K562 (cell line): ENCODE data around the gene POPDC2. TPM values are rescaled to one million over a fixed set of nuclear protein-coding genes. Genes with fewer than 3 reads are reported as not detected.

Experiments used
- ATAC-seq: fragments of 200-7000 bp; cut with Tn5 transposase; 3 replicates; pipeline ENCODE4 v1.9.1; 2020; ENCODE audit warnings: moderate library complexity
- BruUV-seq: library from RNA; stranded (reverse); fragments of 400-500 nt; replicated peaks from 2 replicates; lab custom pipeline; 2021; lab: Mats Ljungman, UMichigan
- CTCF ChIA-PET: fragments of 300-600 bp; formaldehyde crosslinking; extraction: SDS; loops from one replicate; lab custom pipeline; 2021; ENCODE audit warnings: low intra/inter-chr PET ratio; lab: Yijun Ruan, JAX
- POLR2A ChIA-PET: fragments of 300-600, 350-650 bp; sonication (Branson Sonifier 250); formaldehyde crosslinking; extraction: SDS; loops from one replicate; lab custom pipeline; 2021; ENCODE audit warnings: antibody characterized with exemption, inconsistent platforms; lab: Yijun Ruan, JAX
- DNase-seq, 4 experiments: peaks; one replicate each; pipeline versions ENCODE4 v3.0.0 to v3.0.0-alpha.2; 2011 to 2018; ENCODE audit warnings: low spot score in 3 of 4, mixed read lengths in 3 of 4; ENCODE audit errors: extremely low read depth in 1 of 4
- FAIRE-seq: peaks from 2 replicates; lab custom pipeline; 2011; peaks lifted over from hg19 to GRCh38; lab: Jason Lieb, UNC
- H2AFZ ChIP-seq: 2 replicates; pipeline ENCODE4 v1.6.0; 2011; ENCODE audit warnings: low read depth, low read length, control low read depth, inconsistent platforms
- H3K27ac ChIP-seq: fragments of 200-600 bp; 3 replicates; pipeline ENCODE4 v1.8.0; 2011; ENCODE audit warnings: low read depth, mild to moderate bottlenecking, control low read depth, inconsistent platforms, low read length, moderate library complexity, mixed read lengths; ENCODE audit errors: extremely low read depth
- H3K27me3 ChIP-seq, 2 experiments: fragments of 300-600 bp in 1 of 2; 2 replicates in 1 of 2; 3 replicates in 1 of 2; pipeline versions ENCODE4 v1.6.0 to v1.8.0; 2011; ENCODE audit warnings: inconsistent platforms in 2 of 2, low read length in 2 of 2, mild to moderate bottlenecking in 1 of 2, mixed read lengths in 1 of 2, moderate library complexity in 1 of 2; ENCODE audit not compliant: control insufficient read depth in 2 of 2, insufficient read depth in 2 of 2
- H3K36me3 ChIP-seq: fragments of 300-600 bp; 3 replicates; pipeline ENCODE4 v1.8.0; 2011; ENCODE audit warnings: mild to moderate bottlenecking, low read length, inconsistent platforms; ENCODE audit not compliant: control insufficient read depth, insufficient read depth
- H3K4me1 ChIP-seq, 2 experiments: fragments of 200-600 bp in 1 of 2; replicated peaks in 1 of 2; 2 replicates in 1 of 2; 3 replicates in 1 of 2; pipeline versions ENCODE4 v1.5.1 to v1.8.0; 2011; ENCODE audit warnings: inconsistent platforms in 2 of 2, low read length in 2 of 2, mild to moderate bottlenecking in 1 of 2, mixed read lengths in 1 of 2, moderate library complexity in 1 of 2; ENCODE audit not compliant: control insufficient read depth in 2 of 2, insufficient read depth in 2 of 2
- H3K4me2 ChIP-seq: 2 replicates; pipeline ENCODE4 v1.6.1; 2011; ENCODE audit warnings: low read length, control low read depth, inconsistent platforms, mixed read lengths; ENCODE audit not compliant: insufficient read depth
- H3K4me3 ChIP-seq: fragments of 200-600 bp; sonication (generic), shearing (Covaris generic); 2 replicates; pipeline ENCODE4 v1.5.1; 2016; ENCODE audit warnings: control low read depth, inconsistent platforms
- H3K79me2 ChIP-seq: fragments of 200-600 bp; 3 replicates; pipeline ENCODE4 v1.8.0; 2011; ENCODE audit warnings: low read length, inconsistent platforms; ENCODE audit not compliant: control insufficient read depth, insufficient read depth
- H3K9ac ChIP-seq, 2 experiments: 2 replicates each; pipeline versions ENCODE4 v1.6.0 to v1.6.1; 2011; ENCODE audit warnings: low read depth in 2 of 2, low read length in 2 of 2, control low read depth in 1 of 2, inconsistent platforms in 1 of 2, mild to moderate bottlenecking in 1 of 2, mixed read lengths in 1 of 2; ENCODE audit not compliant: insufficient read depth in 1 of 2
- H3K9me1 ChIP-seq: one replicate; pipeline ENCODE4 v1.6.0; 2011; ENCODE audit warnings: inconsistent platforms, mild to moderate bottlenecking, low read length, moderate library complexity; ENCODE audit not compliant: control insufficient read depth, insufficient read depth
- H3K9me3 ChIP-seq: replicated peaks from 2 replicates; pipeline ENCODE4 v1.5.1; 2011; ENCODE audit warnings: low read depth, low read length, inconsistent platforms; ENCODE audit not compliant: control insufficient read depth, insufficient read depth
- H4K20me1 ChIP-seq: replicated peaks from 2 replicates; pipeline ENCODE4 v1.6.1; 2011; ENCODE audit warnings: low read length, inconsistent platforms, mixed read lengths; ENCODE audit not compliant: control insufficient read depth, insufficient read depth
- IRF1 ChIP-seq: sonication (generic); formaldehyde crosslinking; IDR thresholded peaks from 2 replicates; pipeline ENCODE4 v1.8.0; 2022; ENCODE audit warnings: missing genetic modification reagents, mild to moderate bottlenecking, borderline replicate concordance
- POLR2AphosphoS5 ChIP-seq: IDR thresholded peaks from 2 replicates; pipeline ENCODE4 v1.6.1; 2011; ENCODE audit warnings: mild to moderate bottlenecking, low read depth, low read length, moderate library complexity; ENCODE audit not compliant: control insufficient read depth, insufficient read depth
- PTBP1 ChIP-seq: fragments of 200-400 bp; formaldehyde crosslinking; IDR thresholded peaks from 2 replicates; pipeline ENCODE4 v1.6.1; 2017; ENCODE audit warnings: low read depth, low read length
- RB1 ChIP-seq: fragments of 450-650 bp; IDR thresholded peaks from 2 replicates; pipeline ENCODE4 v1.6.1; 2017; ENCODE audit warnings: low read depth, mild to moderate bottlenecking
- SETDB1 ChIP-seq: IDR thresholded peaks from one replicate; pipeline ENCODE4 v1.6.1; 2012; ENCODE audit warnings: low read length, control low read depth, inconsistent platforms
- SFPQ ChIP-seq: fragments of 200-400 bp; formaldehyde crosslinking; IDR thresholded peaks from 2 replicates; pipeline ENCODE4 v1.6.1; 2017; ENCODE audit warnings: mild to moderate bottlenecking, low read depth, low read length, moderate library complexity
- SMARCA5 ChIP-seq: fragments of 450-650 bp; IDR thresholded peaks from 2 replicates; pipeline ENCODE4 v1.6.1; 2016
- SREBF1 ChIP-seq: fragments of 150-350 bp; IDR thresholded peaks from 2 replicates; pipeline ENCODE4 v1.6.1; 2014; ENCODE audit warnings: antibody characterized with exemption, low read depth, low read length, borderline replicate concordance
- ZBTB17 ChIP-seq: fragments of 450-650 bp; formaldehyde crosslinking; IDR thresholded peaks from 2 replicates; pipeline ENCODE4 v1.4.0; 2020; ENCODE audit warnings: mild to moderate bottlenecking
- ZNF76 ChIP-seq: fragments of 250-450 bp; sonication (Bioruptor Pico); IDR thresholded peaks from 2 replicates; pipeline ENCODE4 v1.4.0; 2020; ENCODE audit warnings: mild to moderate bottlenecking, moderate library complexity, borderline replicate concordance
- WGBS: fragments of 100-300 bp; shearing (Covaris generic); methylation state at CpG from one replicate; pipeline ENCODE4 v1.1.6; 2016; ENCODE audit warnings: low coverage, mixed read lengths; ENCODE audit not compliant: insufficient coverage; ENCODE audit errors: missing lambda C conversion rate; 5-methylcytosine and 5-hydroxymethylcytosine counted together
- in situ Hi-C: fragments of 300-500 bp; cut with MboI; formaldehyde crosslinking; loops from 4 replicates; pipeline ENCODE4 v1.15.0; 2018; ENCODE audit warnings: inconsistent platforms, mixed read lengths
- intact Hi-C: fragments of 100-400 bp; cut with micrococcal nuclease; formaldehyde crosslinking; loops from 2 replicates; pipeline ENCODE4 v1.14.2; 2022
- polyA plus RNA-seq, 8 experiments: library from polyadenylated mRNA; depleted of rRNA in 4 of 8; stranded (reverse) in 5 of 8; unstranded in 3 of 8; fragments of >200 nt; fragmentation: Nextera tagmentation in 2 of 8; fragmentation: Illumina TruSeq in 1 of 8; extraction: Ambion mirVana in 2 of 8; extraction: Trizol in 1 of 8; gene quantifications; 2 replicates each; pipeline versions ENCODE4 v1.2.1 to v1.2.3, GENCODE V29; 2011 to 2014; ENCODE audit warnings: inconsistent platforms in 1 of 8, missing spikeins in 1 of 8
- total RNA-seq, 7 experiments: library from RNA; depleted of rRNA in 6 of 7; stranded (reverse); fragments of >200 nt in 6 of 7; fragmentation: Illumina TruSeq in 2 of 7; extraction: Trizol in 2 of 7; gene quantifications; 2 replicates each; pipeline versions ENCODE4 v1.2.1 to v1.2.3, GENCODE V29; 2011 to 2021; ENCODE audit warnings: low replicate concordance in 1 of 7
- TF ChIP-seq, protein P1 (sequence below), 2 experiments: fragments of 450-650 bp; IDR thresholded peaks; 2 replicates each; pipeline ENCODE4 v1.6.1; 2018; ENCODE audit warnings: mild to moderate bottlenecking in 2 of 2, low read depth in 1 of 2; ENCODE audit not compliant: partially characterized antibody in 2 of 2
- TF ChIP-seq, protein P2 (sequence below): sonication (generic); formaldehyde crosslinking; IDR thresholded peaks from 2 replicates; pipeline ENCODE4 v1.5.0; 2020; ENCODE audit warnings: missing genetic modification reagents

POPDC2 gene
- total and polyA plus RNA-seq, 9 of the 15 experiments (the other 6 are each of a cell fraction or from before 2014, with no cell fraction given): 0.08 to 0.32 (median 0.13) TPM; not detected in 4

GRCh38 chr3:119676771-119677640, 16.6 kb upstream of the POPDC2 start, which contains the start of gene COX17:
TSS of gene COX17 (minus strand) at chr3:119677406. CDS start at chr3:119677310, 96 bp downstream.
- peak; percentile 91 for ATAC-seq
- H2AFZ ChIP-seq: peak within 1 kb of the TSS; percentile 89
- H3K4me2 ChIP-seq: peak within 1 kb of the TSS; percentile 81
- BruUV-seq: no TSS peak
- H3K79me2 ChIP-seq: peaks cover 17% of the 10 kb centered on the region
- ChIA-PET POLR2A (interaction anchor here (1.1 to 1.6 kb wide), 2 partner anchors 15 to 19 kb away, joined by 3 read pairs; no protein-coding TSS in a partner anchor), CTCF (no interaction called here)
- no peaks in the 10 kb centered on the region for H4K20me1 ChIP-seq
- H3K9ac ChIP-seq: peak within 1 kb of the TSS; percentile 82 to 93
- 5% methylated on average over 21 of the region's 54 CpGs for WGBS
- H3K27me3 ChIP-seq: no peaks in the 10 kb centered on the region
- H3K9me3 ChIP-seq: no peaks in the 10 kb centered on the region
- H3K36me3 ChIP-seq: peaks cover 23% of the 10 kb centered on the region; the same call in 2 of the 3 replicates
- H3K4me3 ChIP-seq: peak within 1 kb of the TSS; percentile 58
- FAIRE-seq: peak; percentile 97
- peak within 1 kb of the TSS; percentile 94 for H3K27ac ChIP-seq
- peaks cover 0 to 11% of the 10 kb centered on the region in 2 experiments; a peak in 3 of 5 replicates for H3K4me1 ChIP-seq
- in situ Hi-C loops: loop anchor here (25.0 kb wide), 2 partner anchors 540 to 790 kb away; partner anchors contain the start of gene TEX55
- no peaks in the 10 kb centered on the region for H3K9me1 ChIP-seq
- peak; percentile 93 to 94 (median 94) for DNase-seq
- intact Hi-C loops: loop anchor here (1.0 to 5.0 kb wide), 4 partner anchors 40 to 175 kb away; partner anchors contain the start of gene CD80
- TF ChIP-seq SETDB1: no peak
- TF ChIP-seq ZBTB17 (CRISPR knock-in tag): peak; percentile 75; the same call in 1 of the 2 replicates
- TF ChIP-seq PTBP1: no peak
- no peak for TF ChIP-seq IRF1 (CRISPR knock-in tag)
- 0 out of 2 replicates have a peak, but pooled peaks have one; percentile 44 for TF ChIP-seq ZNF76 (CRISPR knock-in tag)
- peak; percentile 43; the same call in 1 of the 2 replicates for TF ChIP-seq POLR2AphosphoS5
- no peak for TF ChIP-seq SMARCA5
- TF ChIP-seq, protein P1, sequence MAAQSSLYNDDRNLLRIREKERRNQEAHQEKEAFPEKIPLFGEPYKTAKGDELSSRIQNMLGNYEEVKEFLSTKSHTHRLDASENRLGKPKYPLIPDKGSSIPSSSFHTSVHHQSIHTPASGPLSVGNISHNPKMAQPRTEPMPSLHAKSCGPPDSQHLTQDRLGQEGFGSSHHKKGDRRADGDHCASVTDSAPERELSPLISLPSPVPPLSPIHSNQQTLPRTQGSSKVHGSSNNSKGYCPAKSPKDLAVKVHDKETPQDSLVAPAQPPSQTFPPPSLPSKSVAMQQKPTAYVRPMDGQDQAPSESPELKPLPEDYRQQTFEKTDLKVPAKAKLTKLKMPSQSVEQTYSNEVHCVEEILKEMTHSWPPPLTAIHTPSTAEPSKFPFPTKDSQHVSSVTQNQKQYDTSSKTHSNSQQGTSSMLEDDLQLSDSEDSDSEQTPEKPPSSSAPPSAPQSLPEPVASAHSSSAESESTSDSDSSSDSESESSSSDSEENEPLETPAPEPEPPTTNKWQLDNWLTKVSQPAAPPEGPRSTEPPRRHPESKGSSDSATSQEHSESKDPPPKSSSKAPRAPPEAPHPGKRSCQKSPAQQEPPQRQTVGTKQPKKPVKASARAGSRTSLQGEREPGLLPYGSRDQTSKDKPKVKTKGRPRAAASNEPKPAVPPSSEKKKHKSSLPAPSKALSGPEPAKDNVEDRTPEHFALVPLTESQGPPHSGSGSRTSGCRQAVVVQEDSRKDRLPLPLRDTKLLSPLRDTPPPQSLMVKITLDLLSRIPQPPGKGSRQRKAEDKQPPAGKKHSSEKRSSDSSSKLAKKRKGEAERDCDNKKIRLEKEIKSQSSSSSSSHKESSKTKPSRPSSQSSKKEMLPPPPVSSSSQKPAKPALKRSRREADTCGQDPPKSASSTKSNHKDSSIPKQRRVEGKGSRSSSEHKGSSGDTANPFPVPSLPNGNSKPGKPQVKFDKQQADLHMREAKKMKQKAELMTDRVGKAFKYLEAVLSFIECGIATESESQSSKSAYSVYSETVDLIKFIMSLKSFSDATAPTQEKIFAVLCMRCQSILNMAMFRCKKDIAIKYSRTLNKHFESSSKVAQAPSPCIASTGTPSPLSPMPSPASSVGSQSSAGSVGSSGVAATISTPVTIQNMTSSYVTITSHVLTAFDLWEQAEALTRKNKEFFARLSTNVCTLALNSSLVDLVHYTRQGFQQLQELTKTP (IDR thresholded peaks at IDR 0.05; ENCODE audit: low read depth in 1 of 2, partially characterized antibody in 2 of 2): no peak
- TF ChIP-seq RB1: peak; percentile 58
- TF ChIP-seq SFPQ: no peak
- TF ChIP-seq SREBF1: peak; percentile 87; the same call in 1 of the 2 replicates
- TF ChIP-seq, protein P2, sequence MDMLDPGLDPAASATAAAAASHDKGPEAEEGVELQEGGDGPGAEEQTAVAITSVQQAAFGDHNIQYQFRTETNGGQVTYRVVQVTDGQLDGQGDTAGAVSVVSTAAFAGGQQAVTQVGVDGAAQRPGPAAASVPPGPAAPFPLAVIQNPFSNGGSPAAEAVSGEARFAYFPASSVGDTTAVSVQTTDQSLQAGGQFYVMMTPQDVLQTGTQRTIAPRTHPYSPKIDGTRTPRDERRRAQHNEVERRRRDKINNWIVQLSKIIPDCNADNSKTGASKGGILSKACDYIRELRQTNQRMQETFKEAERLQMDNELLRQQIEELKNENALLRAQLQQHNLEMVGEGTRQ: no peak
